GM18870 (cell line): ENCODE results near the gene SEC24D.

Experiments
- ATAC-seq: cut with Tn5 transposase; IDR thresholded peaks from one replicate; pipeline ENCODE4 v1.9.1; 2021; ENCODE audit warnings: moderate library complexity; ENCODE audit not compliant: unreplicated experiment

Gene SEC24D

GRCh38 chr4:118754890-118755289 lies 81.0 kb downstream of the SEC24D start:
- ATAC-seq: no peak

GRCh38 chr4:118753685-118754084 lies 82.2 kb downstream of the SEC24D start:
- no peak for ATAC-seq

GRCh38 chr4:118753096-118753495 lies 82.8 kb downstream of the SEC24D start:
- no peak for ATAC-seq

- ATAC-seq: no peak
Observed at GRCh38 chr4:118752551-118752950, 83.4 kb downstream of the SEC24D start.

- no peak for ATAC-seq
Observed at GRCh38 chr4:118751629-118752323, 84.2 kb downstream of the SEC24D start.

GRCh38 chr4:118749347-118749988 lies 86.5 kb downstream of the SEC24D start:
- ATAC-seq: no peak

- no peak for ATAC-seq
Observed at GRCh38 chr4:118746251-118746919, 89.5 kb downstream of the SEC24D start.

GRCh38 chr4:118745357-118745756 lies 90.6 kb downstream of the SEC24D start:
- no peak for ATAC-seq

GRCh38 chr4:118743867-118744266 lies 92.1 kb downstream of the SEC24D start:
- ATAC-seq: no peak

- no peak for ATAC-seq
Observed at GRCh38 chr4:118742050-118742449, 93.9 kb downstream of the SEC24D start.

- ATAC-seq: no peak
Observed at GRCh38 chr4:118741301-118741855, 94.5 kb downstream of the SEC24D start.

- no peak for ATAC-seq
Observed at GRCh38 chr4:118740869-118741268, 95.1 kb downstream of the SEC24D start.

- no peak for ATAC-seq
Observed at GRCh38 chr4:118739022-118739713, 96.8 kb downstream of the SEC24D start.

- ATAC-seq: no peak
Observed at GRCh38 chr4:118738090-118738489, 97.8 kb downstream of the SEC24D start.

GRCh38 chr4:118736900-118737299 lies 99.0 kb downstream of the SEC24D start:
- ATAC-seq: no peak

GRCh38 chr4:118734491-118735205 lies 101.3 kb downstream of the SEC24D start:
- ATAC-seq: no peak

- ATAC-seq: no peak
Observed at GRCh38 chr4:118732591-118733330, 103.2 kb downstream of the SEC24D start.

GRCh38 chr4:118730683-118731082 lies 105.2 kb downstream of the SEC24D start:
- ATAC-seq: no peak

GRCh38 chr4:118729287-118730286 lies 106.3 kb downstream of the SEC24D start:
- no peak for ATAC-seq
